Measurements from ENCODE around the gene RFPL1. TPM values are rescaled to one million over a fixed set of nuclear protein-coding genes. Genes with fewer than 3 reads are reported as not detected.
"Not testable (repeated sequence)": the region's sequence is repeated elsewhere in the genome, so short reads cannot be mapped to it uniquely, and the experiment has no call there.

RFPL1 gene
- total RNA-seq, 2 donors from 2014 or later = not detected

DNA sequence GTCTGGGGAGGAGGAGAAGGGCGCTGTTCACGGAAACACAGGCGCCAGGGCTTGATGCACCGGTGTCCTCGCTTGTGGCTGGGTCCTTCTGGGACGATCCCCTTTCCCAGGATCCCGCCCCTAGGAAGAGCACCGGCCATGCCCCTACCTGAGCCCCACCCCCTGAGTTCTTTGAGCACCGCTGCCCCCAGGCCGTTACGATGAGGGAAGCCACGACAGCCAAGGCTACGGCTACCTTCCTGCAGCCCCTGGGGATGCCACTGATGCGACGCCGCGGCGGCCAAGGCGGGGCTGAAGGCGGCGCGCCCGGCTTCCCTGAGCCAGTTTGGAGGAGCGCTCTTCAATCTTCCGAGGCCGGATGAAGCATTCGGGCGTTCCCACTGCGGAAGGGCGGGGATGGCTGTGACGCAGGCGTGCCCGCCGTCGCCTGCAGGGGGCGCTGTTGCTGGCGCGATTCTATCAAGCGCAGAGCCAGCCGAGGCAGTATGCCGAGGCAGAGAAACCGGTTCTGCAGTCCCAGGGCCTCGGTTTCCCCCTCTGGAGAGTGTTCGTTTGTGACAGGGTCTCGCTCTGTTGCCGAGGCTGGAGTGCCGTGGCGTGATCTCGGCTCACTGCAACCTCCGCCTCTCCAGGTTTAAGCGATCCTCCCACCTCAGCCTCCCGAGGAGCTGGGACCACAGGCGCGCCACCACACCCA, 31.9 kb downstream of the RFPL1 start:
- ATAC-seq (peak; percentile 97), DNase-seq (peak; percentile 40 to 81)
- intact Hi-C loops (cut with DNase I, micrococcal nuclease) = no loop called here

DNA sequence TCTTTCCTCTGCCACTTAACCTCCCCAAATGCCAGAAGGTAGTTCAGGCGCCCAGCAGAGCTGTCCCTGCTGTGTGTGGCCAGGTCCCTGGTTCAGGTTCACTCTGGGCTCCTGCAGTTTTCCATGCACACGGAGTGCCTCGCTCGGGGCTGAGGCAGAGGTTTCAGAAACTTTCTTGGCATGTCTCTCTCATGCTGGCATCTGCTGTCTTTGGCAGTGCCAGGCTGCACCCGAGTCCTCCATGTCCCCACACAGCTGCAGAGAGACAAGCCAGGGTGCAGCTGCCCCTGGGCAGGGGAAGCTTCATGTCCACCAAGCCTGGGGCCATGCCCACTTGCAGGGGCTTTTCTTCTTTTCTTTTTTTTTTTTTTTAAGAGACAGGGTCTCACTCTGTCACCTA, 34.6 kb downstream of the RFPL1 start:
- intact Hi-C loops (cut with DNase I, micrococcal nuclease) = no loop called here
- DNase-seq = no peak
- no peak for ATAC-seq

DNA sequence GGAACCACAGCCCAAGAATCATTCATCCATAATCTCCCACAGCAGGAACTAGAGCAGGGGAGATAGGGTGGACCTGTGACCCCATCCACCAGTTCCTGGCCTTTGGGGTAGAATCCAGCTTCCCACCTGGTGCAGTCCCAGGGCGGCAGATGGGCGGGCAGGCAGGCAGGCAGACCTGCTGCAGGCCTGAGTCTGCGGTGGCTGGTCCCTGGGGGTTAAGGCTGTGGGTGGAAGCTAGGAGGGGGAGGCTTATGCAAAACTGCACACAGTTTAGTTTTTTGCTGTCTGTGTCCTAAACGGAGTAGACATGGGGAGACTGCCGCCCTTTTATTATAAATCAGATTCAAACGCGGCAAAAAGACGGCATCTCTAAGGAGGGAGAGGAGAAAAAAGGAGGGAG, 37.2 kb downstream of the RFPL1 start:
- intact Hi-C loops (cut with DNase I, micrococcal nuclease) = no loop called here
- DNase-seq = peak in 1 of 2 donors; percentile 20
- no peak for ATAC-seq

DNA sequence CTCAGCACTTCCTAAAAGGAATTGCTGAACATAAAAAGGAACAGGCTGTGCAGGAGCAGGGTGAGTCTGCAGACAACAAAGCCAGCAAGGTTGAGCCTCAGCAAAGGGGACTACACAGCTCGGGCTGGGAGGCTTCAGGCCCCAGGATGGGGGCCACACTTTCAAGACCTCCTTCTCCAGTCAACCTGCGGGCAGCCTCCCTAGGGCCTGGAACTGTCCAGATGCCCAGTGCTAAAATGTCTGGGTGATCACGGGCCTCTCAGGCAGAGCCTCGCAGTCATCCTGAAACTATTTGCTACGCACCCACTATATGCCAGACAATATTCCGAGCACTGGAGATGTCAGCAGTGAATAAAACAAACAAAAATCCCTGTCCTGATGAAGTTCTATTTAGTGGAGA, 37.7 kb downstream of the RFPL1 start:
- ATAC-seq = no peak
- intact Hi-C loops (cut with DNase I, micrococcal nuclease) = no loop called here
- DNase-seq = no peak

DNA sequence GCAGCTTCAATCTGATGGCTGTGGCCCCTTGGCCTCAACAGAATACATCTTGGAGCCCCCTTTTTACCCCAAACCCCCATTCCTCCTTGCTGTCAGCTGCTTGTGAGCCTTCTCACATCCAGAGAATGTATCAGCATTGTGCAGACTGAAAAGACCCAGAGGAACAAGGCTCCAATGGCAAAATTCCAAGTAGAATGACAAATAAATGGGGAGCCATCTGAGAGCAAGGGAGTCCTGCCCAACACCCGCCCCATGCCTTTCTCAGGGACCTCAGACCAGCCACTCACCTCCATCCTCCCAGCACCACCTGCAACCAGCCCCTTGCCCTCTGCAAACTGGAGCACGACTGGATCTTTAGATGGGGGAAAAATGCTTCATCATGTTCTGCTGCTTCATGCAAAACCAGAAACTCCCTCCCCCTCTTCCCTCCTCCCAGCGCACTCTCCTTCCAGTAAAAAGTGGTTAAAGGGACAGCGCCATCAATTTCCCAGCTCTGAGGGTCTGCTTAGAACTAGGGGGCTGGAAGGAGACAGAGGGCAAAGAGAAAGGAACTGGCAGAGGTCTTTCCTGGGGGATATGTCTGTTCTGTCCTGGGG, 39.4 kb downstream of the RFPL1 start:
- DNase-seq (no peak), ATAC-seq (no peak)
- intact Hi-C loops (cut with DNase I, micrococcal nuclease) = no loop called here

DNA sequence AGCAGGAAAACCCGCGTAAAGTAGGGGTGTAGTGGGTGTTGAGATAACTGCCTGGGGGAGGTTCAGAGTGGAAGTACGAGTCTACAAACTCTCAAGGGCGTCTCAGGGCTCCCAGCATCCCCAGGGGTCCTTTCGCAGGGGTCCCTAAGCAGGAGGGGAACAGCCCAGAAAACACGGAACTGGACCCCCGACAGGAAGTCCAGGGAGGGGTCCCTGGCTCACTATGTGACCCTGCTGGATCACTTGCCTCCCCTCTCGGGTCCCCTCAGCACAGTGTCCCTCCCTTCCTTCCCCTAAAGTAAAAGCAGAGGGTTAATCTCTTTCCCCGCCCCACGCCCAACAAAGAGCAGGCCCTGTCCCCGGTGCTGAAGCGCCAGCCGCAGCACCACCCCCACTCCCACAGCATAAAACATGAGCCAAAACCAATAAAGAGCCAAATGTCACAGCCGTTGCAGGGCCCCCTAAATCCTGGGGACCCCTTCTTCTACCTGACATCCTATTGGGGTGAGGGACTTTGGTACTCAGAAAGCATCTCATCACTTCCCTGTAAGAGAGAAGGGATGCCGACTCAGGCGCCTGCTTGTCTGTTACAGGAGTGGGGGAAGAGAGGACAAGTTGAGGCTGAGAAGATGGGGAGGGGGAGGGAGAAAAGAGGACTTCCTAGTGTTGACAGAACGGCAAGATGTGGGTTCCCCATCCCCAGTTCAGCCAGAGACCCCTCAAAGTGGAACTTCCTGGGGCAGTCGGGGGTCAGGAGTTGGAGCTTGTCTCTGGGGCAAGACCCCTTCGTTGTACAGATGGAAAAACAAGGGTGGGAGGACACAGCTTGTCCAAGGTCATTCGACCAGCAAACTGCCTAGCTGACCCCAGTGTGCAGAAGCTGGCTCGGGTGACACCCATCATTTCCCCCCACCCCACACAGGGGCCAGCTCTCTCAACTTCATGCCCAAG, 40.2 kb downstream of the RFPL1 start:
- DNase-seq (no peak), ATAC-seq (peak; percentile 45)
- intact Hi-C loops (cut with DNase I, micrococcal nuclease) = no loop called here

DNA sequence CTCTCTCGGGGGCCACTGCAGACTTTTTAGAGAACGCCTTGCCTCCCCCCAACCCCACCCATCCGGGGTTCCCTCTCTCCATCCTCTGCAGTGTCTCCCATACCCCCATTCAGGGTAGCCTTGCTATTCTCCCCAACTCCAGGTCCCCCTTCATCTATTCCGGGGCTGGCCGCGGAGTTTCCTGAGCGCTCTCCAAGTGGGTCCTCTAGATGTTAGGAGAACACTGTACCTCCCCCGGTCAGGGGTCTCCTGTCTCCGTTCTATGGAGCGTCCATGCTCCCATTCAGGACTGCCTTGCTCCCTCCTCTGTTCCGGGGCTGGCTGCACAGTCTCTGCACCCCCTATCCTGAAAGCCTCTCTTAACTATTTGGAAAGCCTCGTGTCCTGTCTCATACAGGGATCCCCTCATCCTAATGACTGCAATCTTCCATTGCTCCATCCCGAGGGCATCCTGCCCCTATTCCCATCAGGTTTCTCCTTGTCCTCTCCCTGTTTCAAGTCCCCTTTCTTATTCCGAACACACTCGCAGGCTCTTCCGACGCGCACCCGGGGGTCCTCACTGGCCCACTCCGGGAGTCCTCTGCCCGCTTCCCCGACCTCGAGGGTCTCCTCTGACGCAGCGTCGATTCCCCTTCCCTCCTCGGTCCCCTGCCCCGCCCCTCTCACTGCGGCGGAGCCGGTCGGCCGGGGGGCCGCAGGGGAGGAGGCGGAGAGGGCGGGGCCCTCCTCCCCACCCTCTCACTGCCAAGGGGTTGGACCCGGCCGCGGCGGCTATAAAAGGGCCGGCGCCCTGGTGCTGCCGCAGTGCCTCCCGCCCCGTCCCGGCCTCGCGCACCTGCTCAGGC, 41.3 kb downstream of the RFPL1 start, which contains the start of gene NEFH:
Gene NEFH, plus strand, starts transcription at position 802 of the 845 bp plus-strand sequence. CDS start 45 bp downstream, outside the sequence.
- intact Hi-C loops (cut with DNase I, micrococcal nuclease) = no loop called here
- peak; percentile 58 for ATAC-seq

DNA sequence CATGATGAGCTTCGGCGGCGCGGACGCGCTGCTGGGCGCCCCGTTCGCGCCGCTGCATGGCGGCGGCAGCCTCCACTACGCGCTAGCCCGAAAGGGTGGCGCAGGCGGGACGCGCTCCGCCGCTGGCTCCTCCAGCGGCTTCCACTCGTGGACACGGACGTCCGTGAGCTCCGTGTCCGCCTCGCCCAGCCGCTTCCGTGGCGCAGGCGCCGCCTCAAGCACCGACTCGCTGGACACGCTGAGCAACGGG, 41.8 kb downstream of the RFPL1 start:
- ATAC-seq (no peak), DNase-seq (no peak)
- intact Hi-C loops (cut with DNase I, micrococcal nuclease) = no loop called here

More for the DNA sequence above, 41.3 kb downstream of the RFPL1 start, which contains the start of gene NEFH:
- DNase-seq = no peak

DNA sequence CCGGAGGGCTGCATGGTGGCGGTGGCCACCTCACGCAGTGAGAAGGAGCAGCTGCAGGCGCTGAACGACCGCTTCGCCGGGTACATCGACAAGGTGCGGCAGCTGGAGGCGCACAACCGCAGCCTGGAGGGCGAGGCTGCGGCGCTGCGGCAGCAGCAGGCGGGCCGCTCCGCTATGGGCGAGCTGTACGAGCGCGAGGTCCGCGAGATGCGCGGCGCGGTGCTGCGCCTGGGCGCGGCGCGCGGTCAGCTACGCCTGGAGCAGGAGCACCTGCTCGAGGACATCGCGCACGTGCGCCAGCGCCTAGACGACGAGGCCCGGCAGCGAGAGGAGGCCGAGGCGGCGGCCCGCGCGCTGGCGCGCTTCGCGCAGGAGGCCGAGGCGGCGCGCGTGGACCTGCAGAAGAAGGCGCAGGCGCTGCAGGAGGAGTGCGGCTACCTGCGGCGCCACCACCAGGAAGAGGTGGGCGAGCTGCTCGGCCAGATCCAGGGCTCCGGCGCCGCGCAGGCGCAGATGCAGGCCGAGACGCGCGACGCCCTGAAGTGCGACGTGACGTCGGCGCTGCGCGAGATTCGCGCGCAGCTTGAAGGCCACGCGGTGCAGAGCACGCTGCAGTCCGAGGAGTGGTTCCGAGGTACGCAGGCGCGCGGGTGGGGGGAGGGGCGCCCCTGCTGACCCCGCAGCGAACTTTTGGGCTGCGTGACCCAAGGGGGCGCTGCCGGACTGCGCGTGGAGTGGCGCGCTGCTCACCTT, 42.3 kb downstream of the RFPL1 start:
- ATAC-seq = no peak
- intact Hi-C loops (cut with DNase I, micrococcal nuclease) = no loop called here
- DNase-seq = no peak

DNA sequence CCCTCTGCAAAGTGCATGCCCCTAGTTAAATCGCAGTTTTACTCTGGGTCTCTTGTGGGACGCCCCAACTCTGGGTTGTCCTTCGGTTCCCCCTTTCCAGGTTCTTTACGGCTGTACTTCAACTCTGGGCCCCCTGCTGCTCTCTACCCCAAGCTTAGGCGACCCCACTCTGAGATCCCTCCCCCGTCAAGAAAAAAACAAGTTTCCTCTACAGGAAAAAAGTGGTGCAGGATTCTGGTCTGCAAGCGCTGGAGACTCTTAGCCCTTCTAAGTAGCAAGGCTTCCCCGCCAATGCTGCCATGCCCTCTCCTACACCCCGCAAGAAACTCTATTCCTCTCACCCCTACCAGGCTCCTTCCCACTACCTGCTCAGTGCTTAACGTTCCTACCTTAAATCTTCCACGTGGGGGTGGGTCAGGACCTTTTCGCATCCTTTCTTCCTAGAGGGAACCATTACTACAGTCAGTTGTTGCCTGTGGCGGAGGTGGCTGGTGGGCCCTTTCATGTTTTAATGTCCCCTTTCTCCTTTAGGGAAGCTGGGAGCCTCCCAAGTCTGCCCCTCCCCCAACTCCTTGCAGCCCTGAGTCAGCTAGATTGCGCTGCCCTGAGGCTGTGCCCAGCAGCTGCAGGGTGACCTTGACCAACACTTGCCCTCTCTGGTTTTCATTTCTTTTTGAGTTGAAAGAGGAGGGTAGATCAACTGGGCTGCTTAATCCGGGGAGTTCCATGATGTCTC, 43.0 kb downstream of the RFPL1 start:
- intact Hi-C loops (cut with DNase I, micrococcal nuclease) = no loop called here
- ATAC-seq (no peak), DNase-seq (no peak)

DNA sequence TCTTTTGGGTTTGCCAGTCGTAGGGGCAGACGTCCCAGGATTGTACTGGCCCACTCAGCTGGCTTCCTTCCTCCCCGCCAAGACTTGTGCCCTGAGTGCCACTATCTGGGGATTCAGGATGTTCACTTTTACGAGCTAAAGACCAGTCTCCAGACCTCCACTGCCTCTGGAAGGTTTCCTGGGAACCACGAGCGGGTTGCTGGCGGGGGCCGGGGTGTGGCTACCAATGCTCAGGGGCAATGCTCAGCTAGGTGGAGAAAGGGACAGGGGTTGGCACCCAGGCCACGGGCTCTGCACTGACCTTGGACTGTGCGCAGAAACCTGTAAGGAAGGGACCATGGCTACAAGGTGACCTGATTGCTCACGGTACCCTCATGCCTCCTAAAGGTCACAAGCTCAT, 43.9 kb downstream of the RFPL1 start:
- intact Hi-C loops (cut with DNase I, micrococcal nuclease) = no loop called here
- DNase-seq (no peak), ATAC-seq (no peak)

DNA sequence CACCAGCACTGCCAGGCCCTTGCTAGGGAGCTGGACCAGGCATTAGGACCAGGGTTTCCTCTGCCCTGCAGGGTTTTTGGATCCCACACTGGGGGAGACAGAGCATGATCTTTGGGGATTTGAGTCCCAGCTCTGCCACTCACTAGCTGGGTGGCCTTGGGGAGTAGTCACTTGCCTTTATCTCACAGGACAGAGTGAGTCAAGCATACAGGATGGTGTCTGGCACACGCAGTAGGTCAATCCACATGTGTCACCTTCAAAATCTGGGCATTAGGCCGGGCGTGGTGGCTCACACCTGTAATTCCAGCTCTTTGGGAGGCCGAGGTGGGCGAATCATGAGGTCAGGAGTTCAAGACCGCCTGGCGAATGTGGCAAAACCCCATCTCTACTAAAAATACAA, 44.3 kb downstream of the RFPL1 start:
- DNase-seq (no peak), ATAC-seq (no peak)
- intact Hi-C loops (cut with DNase I, micrococcal nuclease) = no loop called here

DNA sequence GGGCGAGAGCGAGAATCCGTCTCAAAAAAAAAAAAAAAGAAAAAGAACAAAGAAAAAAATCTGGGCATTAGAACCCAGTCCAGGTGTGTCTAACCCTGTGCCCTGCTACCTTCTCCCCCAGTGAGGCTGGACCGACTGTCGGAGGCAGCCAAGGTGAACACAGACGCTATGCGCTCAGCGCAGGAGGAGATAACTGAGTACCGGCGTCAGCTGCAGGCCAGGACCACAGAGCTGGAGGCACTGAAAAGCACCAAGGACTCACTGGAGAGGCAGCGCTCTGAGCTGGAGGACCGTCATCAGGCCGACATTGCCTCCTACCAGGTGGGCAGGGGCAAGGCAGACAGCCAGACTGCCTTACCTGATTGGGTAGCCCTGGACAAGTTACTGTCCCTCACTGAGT, 44.9 kb downstream of the RFPL1 start:
- no peak for DNase-seq
- intact Hi-C loops (cut with DNase I, micrococcal nuclease) = no loop called here
- ATAC-seq = no peak

DNA sequence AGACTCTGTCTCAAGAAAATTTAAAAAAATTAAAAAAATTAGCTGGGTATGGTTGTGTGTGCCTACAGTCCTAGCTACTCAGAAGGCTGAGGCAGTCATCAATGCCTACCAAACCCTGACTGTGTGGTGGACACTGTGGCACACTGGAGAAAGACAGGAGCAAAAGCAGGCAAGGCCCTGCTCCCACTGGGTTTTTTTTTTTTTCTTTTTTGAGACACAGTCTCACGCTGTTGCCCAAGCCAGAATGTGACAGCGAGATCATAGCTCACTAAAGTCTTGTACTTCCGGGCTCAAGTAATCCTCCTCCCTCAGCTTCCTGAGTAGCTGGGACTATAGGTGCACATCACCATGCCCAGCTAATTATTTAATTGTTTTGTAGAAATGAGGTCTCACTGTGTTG, 46.3 kb downstream of the RFPL1 start:
- ATAC-seq (no peak), DNase-seq (no peak)
- intact Hi-C loops (cut with DNase I, micrococcal nuclease) = no loop called here

DNA sequence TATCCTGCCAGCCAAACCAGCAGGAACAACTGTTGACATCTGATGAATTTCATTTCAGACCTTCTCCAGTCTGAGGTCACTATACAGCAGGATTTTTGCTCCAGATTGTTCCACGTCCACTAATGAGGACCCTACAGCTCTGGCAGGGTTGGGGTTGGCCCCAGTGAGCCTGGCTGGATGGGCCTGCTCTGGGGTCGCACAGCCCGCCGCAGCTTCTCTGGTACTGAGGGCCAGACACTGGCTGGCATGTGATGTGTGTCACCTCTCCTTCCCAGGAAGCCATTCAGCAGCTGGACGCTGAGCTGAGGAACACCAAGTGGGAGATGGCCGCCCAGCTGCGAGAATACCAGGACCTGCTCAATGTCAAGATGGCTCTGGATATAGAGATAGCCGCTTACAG, 47.1 kb downstream of the RFPL1 start:
- ATAC-seq (no peak), DNase-seq (no peak)
- intact Hi-C loops (cut with DNase I, micrococcal nuclease) = no loop called here

DNA sequence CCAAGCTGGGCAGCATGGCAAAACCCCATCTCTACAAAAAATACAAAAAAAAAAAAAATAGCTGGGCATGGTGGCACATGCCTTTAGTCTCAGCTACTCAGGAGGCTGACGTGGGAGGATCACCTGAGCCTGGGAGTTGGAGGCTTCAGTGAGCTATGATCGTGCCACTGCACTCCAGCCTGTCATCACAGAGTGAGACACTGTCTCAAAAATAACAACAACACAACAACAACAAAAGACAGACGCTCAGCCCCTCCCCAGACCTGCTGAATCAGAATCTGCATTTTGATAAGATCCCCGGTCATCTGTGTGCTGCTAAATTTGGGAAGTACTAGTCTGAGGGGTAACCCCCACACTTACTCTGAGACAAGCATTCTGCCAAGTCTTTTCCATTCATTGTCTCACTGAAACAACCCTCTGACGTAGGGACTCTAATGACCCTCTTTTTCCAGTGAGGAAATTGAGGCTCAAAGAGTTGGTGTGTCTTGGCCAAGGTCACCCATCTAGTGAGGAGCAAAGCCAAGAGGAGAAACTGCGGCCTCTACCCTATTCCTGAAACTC, 49.1 kb downstream of the RFPL1 start:
- intact Hi-C loops (cut with DNase I, micrococcal nuclease) = no loop called here
- no peak for ATAC-seq
- DNase-seq = no peak

DNA sequence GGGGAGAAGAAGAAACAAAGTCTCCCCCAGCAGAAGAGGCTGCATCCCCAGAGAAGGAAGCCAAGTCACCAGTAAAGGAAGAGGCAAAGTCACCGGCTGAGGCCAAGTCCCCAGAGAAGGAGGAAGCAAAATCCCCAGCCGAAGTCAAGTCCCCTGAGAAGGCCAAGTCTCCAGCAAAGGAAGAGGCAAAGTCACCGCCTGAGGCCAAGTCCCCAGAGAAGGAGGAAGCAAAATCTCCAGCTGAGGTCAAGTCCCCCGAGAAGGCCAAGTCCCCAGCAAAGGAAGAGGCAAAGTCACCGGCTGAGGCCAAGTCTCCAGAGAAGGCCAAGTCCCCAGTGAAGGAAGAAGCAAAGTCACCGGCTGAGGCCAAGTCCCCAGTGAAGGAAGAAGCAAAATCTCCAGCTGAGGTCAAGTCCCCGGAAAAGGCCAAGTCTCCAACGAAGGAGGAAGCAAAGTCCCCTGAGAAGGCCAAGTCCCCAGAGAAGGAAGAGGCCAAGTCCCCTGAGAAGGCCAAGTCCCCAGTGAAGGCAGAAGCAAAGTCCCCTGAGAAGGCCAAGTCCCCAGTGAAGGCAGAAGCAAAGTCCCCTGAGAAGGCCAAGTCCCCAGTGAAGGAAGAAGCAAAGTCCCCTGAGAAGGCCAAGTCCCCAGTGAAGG, 50.9 kb downstream of the RFPL1 start:
- DNase-seq; ATAC-seq; intact Hi-C loops (cut with DNase I, micrococcal nuclease): not testable (repeated sequence)
